ENCODE results near the gene FMN1. TPM values are rescaled to one million over a fixed set of nuclear protein-coding genes. Genes with fewer than 3 reads are reported as not detected.

Gene FMN1
- total RNA-seq, 4 donors from 2014 or later, result 5.1 to 13.3 (median 9.0) TPM

DNA sequence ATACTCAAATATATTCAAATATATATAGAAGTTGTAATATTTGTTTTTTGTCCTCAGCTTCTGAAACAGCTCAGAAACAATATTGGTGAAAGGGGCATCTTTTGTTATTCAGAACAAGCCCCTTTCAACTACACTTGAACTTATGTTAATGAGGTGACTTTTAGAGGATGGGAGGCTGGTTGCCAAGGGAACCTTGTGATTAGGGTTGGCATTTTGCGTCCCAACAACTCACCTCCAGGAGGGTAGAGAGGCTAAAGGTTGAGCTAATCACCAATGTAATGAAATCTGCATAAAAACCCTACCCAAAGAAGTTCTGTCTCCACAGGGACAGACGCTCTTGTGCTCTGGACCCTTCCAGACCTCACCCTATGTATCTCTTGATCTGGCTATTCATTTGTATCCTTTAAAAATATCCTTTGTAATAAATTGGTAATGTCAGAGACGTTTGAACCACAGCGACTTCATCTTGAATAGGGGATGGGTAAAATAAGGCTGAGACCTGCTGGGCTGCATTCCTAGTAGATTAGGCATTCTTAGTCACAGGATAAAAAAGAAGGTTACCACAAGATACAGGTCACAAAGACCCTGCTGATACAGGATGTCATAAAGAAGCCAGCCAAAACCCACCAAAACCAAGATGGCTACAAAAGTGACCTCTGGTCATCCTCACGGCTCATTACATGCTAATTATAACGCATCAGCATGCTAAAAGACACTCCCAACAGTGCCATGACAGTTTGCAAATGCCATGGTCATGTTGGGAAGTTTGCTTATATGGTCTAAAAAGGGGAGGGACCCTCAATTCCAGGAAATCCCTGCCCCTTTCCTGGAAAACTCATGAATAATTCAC lies 111.1 kb downstream of the FMN1 start:
- no peaks in the 10 kb centered on the region for H3K9me3 ChIP-seq
- no peak overlapping the region for H3K27ac ChIP-seq
- H3K27me3 ChIP-seq, result no peaks in the 10 kb centered on the region
- 52 to 67% methylated on average over 2 to 6 of the region's 6 CpGs for WGBS, 2 donors (ENCODE audit: low coverage in 1 of 2)
- no peak overlapping the region for H3K4me3 ChIP-seq
- ATAC-seq, result no peak
- no peak for TF ChIP-seq EP300 (IDR thresholded peaks at IDR 0.05)
- TF ChIP-seq POLR2A (IDR thresholded peaks at IDR 0.05), result no peak
- TF ChIP-seq, protein P1, sequence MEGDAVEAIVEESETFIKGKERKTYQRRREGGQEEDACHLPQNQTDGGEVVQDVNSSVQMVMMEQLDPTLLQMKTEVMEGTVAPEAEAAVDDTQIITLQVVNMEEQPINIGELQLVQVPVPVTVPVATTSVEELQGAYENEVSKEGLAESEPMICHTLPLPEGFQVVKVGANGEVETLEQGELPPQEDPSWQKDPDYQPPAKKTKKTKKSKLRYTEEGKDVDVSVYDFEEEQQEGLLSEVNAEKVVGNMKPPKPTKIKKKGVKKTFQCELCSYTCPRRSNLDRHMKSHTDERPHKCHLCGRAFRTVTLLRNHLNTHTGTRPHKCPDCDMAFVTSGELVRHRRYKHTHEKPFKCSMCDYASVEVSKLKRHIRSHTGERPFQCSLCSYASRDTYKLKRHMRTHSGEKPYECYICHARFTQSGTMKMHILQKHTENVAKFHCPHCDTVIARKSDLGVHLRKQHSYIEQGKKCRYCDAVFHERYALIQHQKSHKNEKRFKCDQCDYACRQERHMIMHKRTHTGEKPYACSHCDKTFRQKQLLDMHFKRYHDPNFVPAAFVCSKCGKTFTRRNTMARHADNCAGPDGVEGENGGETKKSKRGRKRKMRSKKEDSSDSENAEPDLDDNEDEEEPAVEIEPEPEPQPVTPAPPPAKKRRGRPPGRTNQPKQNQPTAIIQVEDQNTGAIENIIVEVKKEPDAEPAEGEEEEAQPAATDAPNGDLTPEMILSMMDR (IDR thresholded peaks at IDR 0.05), result no peak
- no peak for TF ChIP-seq POLR2AphosphoS5 (IDR thresholded peaks at IDR 0.05)
- no peaks in the 10 kb centered on the region for H3K4me1 ChIP-seq
- no peaks in the 10 kb centered on the region for H3K36me3 ChIP-seq

DNA sequence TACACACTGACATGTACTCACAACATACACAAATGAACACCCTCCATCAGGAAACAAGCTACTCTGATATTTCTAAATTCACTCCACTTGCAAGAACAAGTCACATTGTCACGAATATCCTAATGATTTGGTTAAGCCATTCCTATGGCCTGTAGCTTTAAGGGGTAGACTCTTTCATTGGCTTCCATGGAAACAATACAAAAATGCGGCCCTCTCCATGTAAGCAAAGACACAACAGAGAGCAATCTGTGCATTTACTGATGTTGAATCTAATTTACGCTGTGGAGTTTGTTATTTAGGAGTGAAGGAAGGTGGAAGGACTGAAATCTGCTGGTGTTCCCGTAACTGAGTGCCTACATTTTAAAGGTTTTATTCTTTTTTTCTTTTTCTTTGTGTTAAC lies 114.5 kb downstream of the FMN1 start:
- Histone ChIP-seq H3K4me1 (no peaks in the 10 kb centered on the region), H3K36me3 (no peaks in the 10 kb centered on the region), H3K27me3 (no peaks in the 10 kb centered on the region), H3K9me3 (no peaks in the 10 kb centered on the region), H3K4me3 (no peak overlapping the region), H3K27ac (no peak overlapping the region)
- TF ChIP-seq POLR2AphosphoS5 (IDR thresholded peaks at IDR 0.05) (no peak), EP300 (IDR thresholded peaks at IDR 0.05) (no peak), POLR2A (IDR thresholded peaks at IDR 0.05) (no peak)
- TF ChIP-seq, protein P1 (IDR thresholded peaks at IDR 0.05), result no peak
- ATAC-seq, result no peak
- WGBS, 2 donors (ENCODE audit: low coverage in 1 of 2), result 71 to 75% methylated on average over 4 of the region's 4 CpGs

DNA sequence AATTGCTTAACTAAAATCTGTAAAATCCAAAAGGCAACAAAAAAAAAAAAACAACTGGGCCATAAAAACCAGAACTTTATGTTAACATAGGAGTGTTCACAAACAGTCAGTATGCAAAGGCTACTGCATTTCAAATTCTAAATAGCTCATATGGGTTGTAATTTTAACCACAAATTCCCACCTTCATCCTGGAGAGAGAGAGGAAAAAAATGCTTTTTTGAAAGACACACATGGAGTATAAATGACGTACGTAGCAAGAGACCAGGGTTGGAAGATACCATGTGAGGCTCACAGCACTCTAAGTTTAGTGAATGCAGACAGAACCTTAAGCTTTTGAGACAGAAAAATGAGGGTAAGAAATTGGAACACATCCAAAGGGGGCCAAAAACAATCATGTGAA lies 115.9 kb downstream of the FMN1 start:
- Histone ChIP-seq H3K27me3 (no peaks in the 10 kb centered on the region), H3K36me3 (no peaks in the 10 kb centered on the region), H3K4me1 (no peaks in the 10 kb centered on the region), H3K9me3 (no peaks in the 10 kb centered on the region), H3K4me3 (no peak overlapping the region), H3K27ac (no peak overlapping the region)
- WGBS, 2 donors (ENCODE audit: low coverage in 1 of 2), result 73 to 89% methylated on average over 2 of the region's 2 CpGs
- TF ChIP-seq POLR2A (IDR thresholded peaks at IDR 0.05) (no peak), POLR2AphosphoS5 (IDR thresholded peaks at IDR 0.05) (no peak), EP300 (IDR thresholded peaks at IDR 0.05) (no peak)
- TF ChIP-seq, protein P1 (IDR thresholded peaks at IDR 0.05), result no peak
- ATAC-seq, result no peak

DNA sequence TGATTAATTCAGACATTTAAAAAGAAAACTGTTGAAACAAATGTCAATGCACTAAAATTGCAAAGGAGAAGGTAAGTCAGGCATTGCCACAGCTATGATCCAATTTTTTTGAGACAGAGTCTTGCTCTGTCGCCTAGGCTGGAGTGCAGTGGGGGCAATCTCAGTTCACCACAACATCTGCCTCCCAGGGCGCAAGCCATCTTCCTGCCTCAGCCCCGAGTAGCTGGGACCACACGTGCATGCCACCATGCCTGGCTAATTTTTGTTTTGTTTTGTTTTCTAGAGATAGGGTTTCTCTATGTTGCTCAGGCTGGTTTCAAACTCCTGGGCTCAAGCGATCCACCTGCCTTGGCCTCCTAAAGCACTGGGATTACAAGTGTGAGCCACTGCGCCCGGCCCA lies 117.6 kb downstream of the FMN1 start:
- no peak for ATAC-seq
- TF ChIP-seq EP300 (IDR thresholded peaks at IDR 0.05) (no peak), POLR2AphosphoS5 (IDR thresholded peaks at IDR 0.05) (no peak), POLR2A (IDR thresholded peaks at IDR 0.05) (no peak)
- TF ChIP-seq, protein P1 (IDR thresholded peaks at IDR 0.05), result no peak
- H3K27ac ChIP-seq, result no peak overlapping the region
- H3K4me3 ChIP-seq, result no peak overlapping the region
- H3K27me3 ChIP-seq, result no peaks in the 10 kb centered on the region
- H3K4me1 ChIP-seq, result no peaks in the 10 kb centered on the region
- 68 to 88% methylated on average over 4 to 7 of the region's 7 CpGs for WGBS, 2 donors (ENCODE audit: low coverage in 1 of 2)
- no peaks in the 10 kb centered on the region for H3K9me3 ChIP-seq
- H3K36me3 ChIP-seq, result no peaks in the 10 kb centered on the region

DNA sequence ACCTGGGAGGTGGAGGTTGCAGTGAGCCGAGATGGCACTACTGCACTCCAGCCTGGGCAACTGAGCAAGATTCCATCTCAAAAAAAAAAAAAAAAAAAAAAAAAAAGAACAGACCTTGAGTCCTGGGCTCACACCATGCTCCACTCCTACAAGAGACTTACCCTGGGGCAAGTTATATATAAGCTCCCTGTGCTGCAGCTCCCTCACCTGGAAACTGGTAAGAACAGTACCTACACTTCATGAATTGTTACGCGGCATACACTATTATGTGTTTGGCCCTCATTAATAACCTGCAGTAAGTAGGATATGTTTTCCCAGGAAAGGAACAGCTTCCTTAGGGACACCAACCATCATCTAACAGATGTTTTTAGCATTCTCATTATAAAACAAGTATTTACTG lies 119.6 kb downstream of the FMN1 start:
- Histone ChIP-seq H3K27me3 (no peaks in the 10 kb centered on the region), H3K9me3 (no peaks in the 10 kb centered on the region), H3K36me3 (no peaks in the 10 kb centered on the region), H3K4me3 (no peak overlapping the region), H3K27ac (no peak overlapping the region), H3K4me1 (no peaks in the 10 kb centered on the region)
- TF ChIP-seq EP300 (IDR thresholded peaks at IDR 0.05), result no peak
- TF ChIP-seq, protein P1 (IDR thresholded peaks at IDR 0.05), result no peak
- no peak for TF ChIP-seq POLR2A (IDR thresholded peaks at IDR 0.05)
- no peak for TF ChIP-seq POLR2AphosphoS5 (IDR thresholded peaks at IDR 0.05)
- ATAC-seq, result no peak
- 87 to 100% methylated on average over 3 of the region's 3 CpGs for WGBS, 2 donors (ENCODE audit: low coverage in 1 of 2)
